GM12878 (cell line): ENCODE measurements around the gene ACKR2. TPM values are rescaled to one million over a fixed set of nuclear protein-coding genes. Genes with fewer than 3 reads are reported as not detected.

Experiments
- EED ChIP-seq: sonication (generic); IDR thresholded peaks from 2 replicates; pipeline ENCODE4 v1.6.1; 2016; ENCODE audit warnings: antibody characterized with exemption, low read depth
- EGR1 ChIP-seq, 2 experiments: IDR thresholded peaks; 1 replicate in 1 of 2; 2 replicates in 1 of 2; pipeline ENCODE4 v1.6.1; 2011 to 2012; ENCODE audit warnings: low read depth in 2 of 2, low read length in 2 of 2, borderline replicate concordance in 1 of 2, mild to moderate bottlenecking in 1 of 2, moderate library complexity in 1 of 2
- EP300 ChIP-seq, 2 experiments: fragments of 150-350 bp in 1 of 2; IDR thresholded peaks; 2 replicates each; pipeline ENCODE4 v1.6.1; 2011 to 2012; ENCODE audit warnings: low read depth in 2 of 2, low read length in 2 of 2, borderline replicate concordance in 1 of 2, improper control_type of control experiment in 1 of 2, inconsistent platforms in 1 of 2; ENCODE audit not compliant: control insufficient read depth in 1 of 2
- HDAC2 ChIP-seq: fragments of 200-600 bp; sonication (generic); IDR thresholded peaks from 2 replicates; pipeline ENCODE4 v1.6.1; 2017
- MTA2 ChIP-seq: fragments of 450-650 bp; IDR thresholded peaks from 2 replicates; pipeline ENCODE4 v1.6.1; 2016; ENCODE audit warnings: low read depth, mild to moderate bottlenecking, moderate library complexity
- PKNOX1 ChIP-seq: fragments of 450-650 bp; IDR thresholded peaks from 2 replicates; pipeline ENCODE4 v1.6.1; 2016; ENCODE audit warnings: mild to moderate bottlenecking
- POLR2AphosphoS2 ChIP-seq: IDR thresholded peaks from 2 replicates; pipeline ENCODE4 v1.6.1; 2011; ENCODE audit warnings: low read depth, mild to moderate bottlenecking, low read length, improper control_type of control experiment, moderate library complexity
- SMAD5 ChIP-seq: IDR thresholded peaks from 2 replicates; pipeline ENCODE4 v1.6.1; 2016; ENCODE audit warnings: antibody characterized with exemption, low read depth
- SPI1 ChIP-seq: IDR thresholded peaks from 2 replicates; pipeline ENCODE4 v1.6.1; 2011; ENCODE audit warnings: low read depth, mild to moderate bottlenecking, low read length, moderate library complexity, borderline replicate concordance; ENCODE audit not compliant: insufficient read depth
- SUZ12 ChIP-seq: fragments of 200-600 bp; sonication (generic); IDR thresholded peaks from one replicate; pipeline ENCODE4 v1.6.1; 2018; ENCODE audit warnings: antibody characterized with exemption, mild to moderate bottlenecking; ENCODE audit not compliant: unreplicated experiment
- TCF7 ChIP-seq: IDR thresholded peaks from 2 replicates; pipeline ENCODE4 v1.6.1; 2014; ENCODE audit warnings: antibody characterized with exemption, borderline replicate concordance
- ZNF384 ChIP-seq: IDR thresholded peaks from 2 replicates; pipeline ENCODE4 v1.6.1; 2012; ENCODE audit warnings: low read depth, mild to moderate bottlenecking, low read length, improper control_type of control experiment, borderline replicate concordance
- ZNF592 ChIP-seq: fragments of 450-650 bp; IDR thresholded peaks from 2 replicates; pipeline ENCODE4 v1.6.1; 2017; ENCODE audit warnings: mild to moderate bottlenecking, moderate library complexity
- polyA plus RNA-seq, 11 experiments: library from polyadenylated mRNA; depleted of rRNA in 4 of 11; unstranded in 6 of 11; stranded (reverse) in 5 of 11; fragments of >200 nt; fragmentation: Nextera tagmentation in 4 of 11; fragmentation: Illumina TruSeq in 1 of 11; extraction: Ambion mirVana in 4 of 11; extraction: Trizol in 1 of 11; gene quantifications; 1 replicate in 1 of 11; 2 replicates in 10 of 11; pipeline versions ENCODE4 v1.2.1 to v1.2.3, GENCODE V29; 2011 to 2016; ENCODE audit warnings: inconsistent platforms in 2 of 11, missing spikeins in 2 of 11, low read depth in 1 of 11
- total RNA-seq, 4 experiments: library from RNA; depleted of rRNA in 3 of 4; stranded (reverse); fragments of >200 nt in 3 of 4; fragmentation: Illumina TruSeq in 1 of 4; extraction: Trizol in 1 of 4; gene quantifications; 2 replicates each; pipeline versions ENCODE4 v1.2.1 to v1.2.3, GENCODE V29; 2013 to 2021

Gene ACKR2
- total and polyA plus RNA-seq, 10 of the 15 experiments (the other 5 are each of a cell fraction or from before 2014, with no cell fraction given), result 0.05 to 0.91 (median 0.23) TPM; not detected in 2

- TF ChIP-seq ZNF592 (no peak), POLR2AphosphoS2 (no peak), EED (peak; percentile 35; the same call in 1 of the 2 replicates), ZNF384 (no peak), SUZ12 (no peak), MTA2 (no peak), PKNOX1 (no peak), EP300 (IDR thresholded peaks at IDR 0.05; ENCODE audit: borderline replicate concordance in 1 of 2, control insufficient read depth in 1 of 2, low read depth in 2 of 2, low read length in 2 of 2) (peak in 1 of 2 experiments; percentile 16; a peak in 1 of 4 replicates), EGR1 (IDR thresholded peaks at IDR 0.05; ENCODE audit: borderline replicate concordance in 1 of 2, low read depth in 2 of 2, low read length in 2 of 2) (no peak), SPI1 (peak; percentile 95), HDAC2 (no peak), TCF7 (no peak), SMAD5 (no peak)
Observed at GRCh38 chr3:42846685-42847522, 37.7 kb downstream of the ACKR2 start (continued).
